ENCODE data around the gene TSPAN9. TPM values are rescaled to one million over a fixed set of nuclear protein-coding genes. Genes with fewer than 3 reads are reported as not detected.

The TSPAN9 gene
- total and polyA plus RNA-seq, 9 donors, result 24.9 to 72.3 (median 55.7) TPM

- TF ChIP-seq CTCF (IDR thresholded peaks at IDR 0.05) (no peak), EP300 (IDR thresholded peaks at IDR 0.05) (no peak), POLR2A (IDR thresholded peaks at IDR 0.05) (no peak)
- WGBS, 3 donors, result 82 to 93% (median 90%) methylated on average over 5 of the region's 5 CpGs
- no peak for DNase-seq
- Histone ChIP-seq H3K27ac (no peak overlapping the region), H3K27me3 (no peaks in the 10 kb centered on the region), H3K4me1 (ENCODE audit: insufficient read depth) (peaks cover 3% of the 10 kb centered on the region), H3K4me3 (no peak overlapping the region), H3K36me3 (no peaks in the 10 kb centered on the region), H3K9me3 (no peaks in the 10 kb centered on the region)
- intact Hi-C loops (cut with DNase I), result no loop called here
Measured at GRCh38 chr12:3213768-3214167, 136.6 kb downstream of the TSPAN9 start.

- intact Hi-C loops (cut with DNase I), result no loop called here
- no peak overlapping the region for H3K4me3 ChIP-seq
- no peaks in the 10 kb centered on the region for H3K9me3 ChIP-seq
- H3K27me3 ChIP-seq, result no peaks in the 10 kb centered on the region
- H3K27ac ChIP-seq, result no peak overlapping the region
- H3K36me3 ChIP-seq, result no peaks in the 10 kb centered on the region
- TF ChIP-seq EP300 (IDR thresholded peaks at IDR 0.05) (no peak), POLR2A (IDR thresholded peaks at IDR 0.05) (no peak), CTCF (IDR thresholded peaks at IDR 0.05) (no peak)
- WGBS, 3 donors, result 89 to 93% (median 91%) methylated on average over 20 of the region's 20 CpGs
- peaks cover 10% of the 10 kb centered on the region for H3K4me1 ChIP-seq (ENCODE audit: insufficient read depth)
- DNase-seq, result no peak
Measured at GRCh38 chr12:3214526-3215365, 137.6 kb downstream of the TSPAN9 start.

GRCh38 chr12:3215410-3215975, 138.3 kb downstream of the TSPAN9 start:
- H3K4me1 ChIP-seq (ENCODE audit: insufficient read depth), result peaks cover 10% of the 10 kb centered on the region
- no peak for TF ChIP-seq CTCF (IDR thresholded peaks at IDR 0.05)
- H3K9me3 ChIP-seq, result no peaks in the 10 kb centered on the region
- 88 to 97% (median 94%) methylated on average over 11 to 13 of the region's 13 CpGs for WGBS, 3 donors
- no peak overlapping the region for H3K27ac ChIP-seq
- DNase-seq, result no peak
- intact Hi-C loops (cut with DNase I), result no loop called here
- no peak overlapping the region for H3K4me3 ChIP-seq
- no peaks in the 10 kb centered on the region for H3K27me3 ChIP-seq
- no peaks in the 10 kb centered on the region for H3K36me3 ChIP-seq

DNA sequence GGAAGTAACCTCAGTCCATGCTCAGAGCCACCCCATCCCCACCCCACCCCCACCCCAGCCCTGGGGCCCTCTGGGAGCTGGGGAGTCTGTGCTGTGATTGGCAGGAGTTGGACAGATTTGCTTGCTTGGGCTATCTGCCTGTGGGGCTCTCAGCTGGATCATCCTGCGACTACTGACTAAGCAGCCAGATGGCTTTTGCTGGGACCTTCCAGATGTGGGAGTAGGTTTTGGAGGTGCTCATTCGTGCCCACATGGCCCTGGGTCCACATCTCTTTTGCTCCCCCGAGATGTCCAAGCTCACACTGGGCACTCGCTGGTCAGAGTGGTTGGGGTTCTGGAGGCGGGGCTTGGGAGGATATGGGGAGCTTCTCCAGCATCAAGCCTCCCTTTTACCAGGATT, 138.9 kb downstream of the TSPAN9 start:
- H3K36me3 ChIP-seq, result no peaks in the 10 kb centered on the region
- no peak overlapping the region for H3K4me3 ChIP-seq
- H3K27me3 ChIP-seq, result no peaks in the 10 kb centered on the region
- WGBS, 3 donors, result 80 to 84% (median 83%) methylated on average over 5 of the region's 5 CpGs
- intact Hi-C loops (cut with DNase I), result no loop called here
- H3K9me3 ChIP-seq, result no peaks in the 10 kb centered on the region
- peaks cover 10% of the 10 kb centered on the region for H3K4me1 ChIP-seq (ENCODE audit: insufficient read depth)
- DNase-seq, result no peak
- no peak for TF ChIP-seq EP300 (IDR thresholded peaks at IDR 0.05)
- no peak for TF ChIP-seq CTCF (IDR thresholded peaks at IDR 0.05)
- no peak for TF ChIP-seq POLR2A (IDR thresholded peaks at IDR 0.05)
- peak overlapping the region in 1 of 2 donors; percentile 41 for H3K27ac ChIP-seq
